Measurements from ENCODE around the gene ZNF536.
"Not testable (repeated sequence)": the region's sequence is repeated elsewhere in the genome, so short reads cannot be mapped to it uniquely, and the experiment has no call there.

Gene ZNF536

GRCh38 chr19:30390356-30390988, 18.3 kb downstream of the ZNF536 start:
- in situ Hi-C loops (cut with HindIII; ENCODE audit: low pct_unique_long_range_greater_than_20kb, low sequenced_read_pairs) = no loop called here
- no peak for TF ChIP-seq JUND (IDR thresholded peaks at IDR 0.05; ENCODE audit: low read depth)
- no peak for DNase-seq (ENCODE audit: low read depth in 1 of 2, low spot score in 1 of 2)

- in situ Hi-C loops (cut with HindIII; ENCODE audit: low pct_unique_long_range_greater_than_20kb, low sequenced_read_pairs) = no loop called here
- TF ChIP-seq JUND (IDR thresholded peaks at IDR 0.05; ENCODE audit: low read depth) = no peak
- no peak for DNase-seq (ENCODE audit: low read depth in 1 of 2, low spot score in 1 of 2)
Observed at GRCh38 chr19:30391052-30391451, 18.9 kb downstream of the ZNF536 start.

GRCh38 chr19:30391554-30392551, 19.7 kb downstream of the ZNF536 start:
- TF ChIP-seq JUND (IDR thresholded peaks at IDR 0.05; ENCODE audit: low read depth) = no peak
- in situ Hi-C loops (cut with HindIII; ENCODE audit: low pct_unique_long_range_greater_than_20kb, low sequenced_read_pairs) = no loop called here
- peak in 1 of 2 experiments; percentile 1 for DNase-seq (ENCODE audit: low read depth in 1 of 2, low spot score in 1 of 2)

- no peak for DNase-seq (ENCODE audit: low read depth in 1 of 2, low spot score in 1 of 2)
- TF ChIP-seq JUND (IDR thresholded peaks at IDR 0.05; ENCODE audit: low read depth) = no peak
- in situ Hi-C loops (cut with HindIII; ENCODE audit: low pct_unique_long_range_greater_than_20kb, low sequenced_read_pairs) = no loop called here
Observed at GRCh38 chr19:30393046-30393445, 20.9 kb downstream of the ZNF536 start.

- DNase-seq (ENCODE audit: low read depth in 1 of 2, low spot score in 1 of 2) = no peak
- TF ChIP-seq JUND (IDR thresholded peaks at IDR 0.05; ENCODE audit: low read depth) = no peak
- in situ Hi-C loops (cut with HindIII; ENCODE audit: low pct_unique_long_range_greater_than_20kb, low sequenced_read_pairs) = no loop called here
Observed at GRCh38 chr19:30393729-30394480, 21.7 kb downstream of the ZNF536 start.

- no peak for TF ChIP-seq JUND (IDR thresholded peaks at IDR 0.05; ENCODE audit: low read depth)
- in situ Hi-C loops (cut with HindIII; ENCODE audit: low pct_unique_long_range_greater_than_20kb, low sequenced_read_pairs) = no loop called here
Observed at GRCh38 chr19:30394481-30395151, 22.4 kb downstream of the ZNF536 start.

GRCh38 chr19:30395283-30395682, 23.1 kb downstream of the ZNF536 start:
- no peak for DNase-seq (ENCODE audit: low read depth in 1 of 2, low spot score in 1 of 2)
- in situ Hi-C loops (cut with HindIII; ENCODE audit: low pct_unique_long_range_greater_than_20kb, low sequenced_read_pairs) = no loop called here
- TF ChIP-seq JUND (IDR thresholded peaks at IDR 0.05; ENCODE audit: low read depth) = no peak

More at GRCh38 chr19:30394481-30395151, 22.4 kb downstream of the ZNF536 start:
- DNase-seq (ENCODE audit: low read depth in 1 of 2, low spot score in 1 of 2) = no peak

- DNase-seq (ENCODE audit: low read depth in 1 of 2, low spot score in 1 of 2); in situ Hi-C loops (cut with HindIII; ENCODE audit: low pct_unique_long_range_greater_than_20kb, low sequenced_read_pairs): not testable (repeated sequence)
Observed at GRCh38 chr19:30398539-30398938, 26.4 kb downstream of the ZNF536 start.

GRCh38 chr19:30401956-30402355, 29.8 kb downstream of the ZNF536 start:
- TF ChIP-seq JUND (IDR thresholded peaks at IDR 0.05; ENCODE audit: low read depth) = no peak
- DNase-seq (ENCODE audit: low read depth in 1 of 2, low spot score in 1 of 2) = no peak
- in situ Hi-C loops (cut with HindIII; ENCODE audit: low pct_unique_long_range_greater_than_20kb, low sequenced_read_pairs) = no loop called here

GRCh38 chr19:30402436-30403202, 30.4 kb downstream of the ZNF536 start:
- in situ Hi-C loops (cut with HindIII; ENCODE audit: low pct_unique_long_range_greater_than_20kb, low sequenced_read_pairs) = no loop called here
- DNase-seq (ENCODE audit: low read depth in 1 of 2, low spot score in 1 of 2) = no peak
- TF ChIP-seq JUND (IDR thresholded peaks at IDR 0.05; ENCODE audit: low read depth) = no peak

- in situ Hi-C loops (cut with HindIII; ENCODE audit: low pct_unique_long_range_greater_than_20kb, low sequenced_read_pairs) = no loop called here
- no peak for DNase-seq (ENCODE audit: low read depth in 1 of 2, low spot score in 1 of 2)
- no peak for TF ChIP-seq JUND (IDR thresholded peaks at IDR 0.05; ENCODE audit: low read depth)
Observed at GRCh38 chr19:30403203-30403985, 31.2 kb downstream of the ZNF536 start.
